ENCODE results near the gene PLXND1.

DNA sequence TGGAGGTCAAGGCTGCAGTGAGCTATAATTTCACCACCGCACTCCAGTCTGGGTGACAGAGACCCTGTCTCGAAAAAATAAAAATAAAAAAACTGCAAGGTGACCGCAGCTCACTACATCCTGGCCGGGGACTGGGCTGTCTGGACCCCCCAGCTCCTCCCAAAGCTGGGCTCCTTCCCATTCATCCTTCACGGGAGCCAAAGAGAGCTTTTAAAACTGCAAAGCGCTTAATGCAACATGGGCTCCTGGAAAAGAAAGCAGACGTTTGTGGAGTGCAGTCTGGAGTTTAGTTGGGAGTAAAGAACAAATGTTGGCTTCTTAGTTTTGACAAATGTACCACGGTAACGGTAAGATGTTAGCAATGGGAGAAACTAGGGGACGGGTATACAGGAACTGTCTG, 12.1 kb downstream of the PLXND1 start:
- TF ChIP-seq POLR2AphosphoS5 (IDR thresholded peaks at IDR 0.05; ENCODE audit: low read depth, low read length) (no peak), POLR2A (IDR thresholded peaks at IDR 0.05; ENCODE audit: low read depth, low read length) (no peak)

All from GM12892 (cell line).